HepG2 (cell line): Measurements from ENCODE around the gene SMPD2. TPM values are rescaled to one million over a fixed set of nuclear protein-coding genes. Genes with fewer than 3 reads are reported as not detected.

ENCODE experiments used
- CENPT ChIP-seq: sonication (generic); formaldehyde crosslinking; IDR thresholded peaks from 2 replicates; pipeline ENCODE4 v1.8.0; 2022; ENCODE audit warnings: low read depth, mild to moderate bottlenecking, moderate library complexity, missing genetic modification reagents
- FLYWCH1 ChIP-seq: sonication (generic); formaldehyde crosslinking; IDR thresholded peaks from 2 replicates; pipeline ENCODE4 v1.8.1; 2023; ENCODE audit warnings: mild to moderate bottlenecking, missing genetic modification reagents
- MYNN ChIP-seq: sonication (generic); formaldehyde crosslinking; IDR thresholded peaks from 2 replicates; pipeline ENCODE4 v1.4.0; 2020; ENCODE audit warnings: mild to moderate bottlenecking, low read depth, missing genetic modification reagents
- ZBTB38 ChIP-seq: sonication (generic); formaldehyde crosslinking; IDR thresholded peaks from 2 replicates; pipeline ENCODE4 v1.5.1; 2020; ENCODE audit warnings: mild to moderate bottlenecking, missing genetic modification reagents
- ZC3H13 ChIP-seq: sonication (generic); formaldehyde crosslinking; IDR thresholded peaks from 2 replicates; pipeline ENCODE4 v1.8.1; 2023; ENCODE audit warnings: mild to moderate bottlenecking, missing genetic modification reagents, moderate library complexity
- ZNF737 ChIP-seq: sonication (generic); formaldehyde crosslinking; IDR thresholded peaks from 2 replicates; pipeline ENCODE4 v1.5.0; 2020; ENCODE audit warnings: missing genetic modification reagents, mild to moderate bottlenecking, borderline replicate concordance
- ZNF839 ChIP-seq: sonication (generic); formaldehyde crosslinking; IDR thresholded peaks from 2 replicates; pipeline ENCODE4 v1.4.0; 2020; ENCODE audit warnings: missing genetic modification reagents, mild to moderate bottlenecking, borderline replicate concordance
- polyA plus RNA-seq, 8 experiments: library from polyadenylated mRNA; depleted of rRNA in 3 of 8; stranded (reverse) in 7 of 8; unstranded in 1 of 8; fragments of >200 nt; fragmentation: Illumina TruSeq in 4 of 8; extraction: Trizol in 4 of 8; gene quantifications; 2 replicates each; pipeline versions ENCODE4 v1.2.1 to v1.2.3, GENCODE V29; 2011 to 2016; ENCODE audit warnings: low read depth in 4 of 8, missing spikeins in 1 of 8, mixed read lengths in 1 of 8; ENCODE audit not compliant: insufficient read depth in 1 of 8
- total RNA-seq, 5 experiments: library from RNA; depleted of rRNA; stranded (reverse); fragments of >200 nt; fragmentation: Illumina TruSeq; extraction: Trizol; gene quantifications; 2 replicates each; pipeline ENCODE4 v1.2.3, GENCODE V29; 2016; ENCODE audit warnings: low read depth in 1 of 5
- TF ChIP-seq, protein P1 (sequence below): sonication (generic); formaldehyde crosslinking; IDR thresholded peaks from 2 replicates; pipeline ENCODE4 v1.5.0; 2020; ENCODE audit warnings: mild to moderate bottlenecking, missing genetic modification reagents, borderline replicate concordance
- TF ChIP-seq, protein P2 (sequence below): sonication (generic); formaldehyde crosslinking; IDR thresholded peaks from 2 replicates; pipeline ENCODE4 v1.5.0; 2020; ENCODE audit warnings: missing genetic modification reagents
- TF ChIP-seq, protein P3 (sequence below): sonication (generic); formaldehyde crosslinking; IDR thresholded peaks from 2 replicates; pipeline ENCODE4 v1.5.0; 2020; ENCODE audit warnings: mild to moderate bottlenecking, missing genetic modification reagents, borderline replicate concordance
- TF ChIP-seq, protein P4 (sequence below): sonication (generic); formaldehyde crosslinking; IDR thresholded peaks from 2 replicates; pipeline ENCODE4 v1.4.0; 2020; ENCODE audit warnings: low read depth, missing genetic modification reagents

Gene SMPD2
- total and polyA plus RNA-seq, 2 of the 13 experiments (the other 11 are each of a cell fraction or from before 2014, with no cell fraction given), result 5.9 to 10.6 TPM

DNA sequence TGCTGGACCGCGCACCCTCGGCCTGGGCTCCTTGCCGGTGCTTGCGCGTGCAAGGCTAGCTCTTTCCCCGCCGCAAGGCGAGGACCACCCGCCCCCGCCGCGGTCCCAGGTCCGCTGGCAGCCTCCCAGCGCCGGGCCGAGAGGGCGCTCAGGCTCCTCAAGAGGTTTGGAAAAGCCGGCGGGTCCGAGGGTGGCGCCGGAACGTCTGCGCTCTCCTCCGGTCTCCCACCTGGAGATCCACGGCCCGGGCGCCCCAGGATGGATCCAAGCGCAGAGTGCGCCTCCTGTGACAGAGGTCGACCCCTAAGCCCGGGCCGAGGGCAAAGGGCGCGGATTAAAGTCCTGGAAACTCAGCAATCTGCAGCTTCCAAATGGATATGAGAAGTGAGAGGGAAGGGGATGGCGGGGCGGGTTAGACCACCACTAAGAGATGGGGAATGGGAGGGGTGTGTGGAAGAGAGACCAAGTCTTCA, 15.6 kb downstream of the SMPD2 start (continued):
- TF ChIP-seq, protein P1, sequence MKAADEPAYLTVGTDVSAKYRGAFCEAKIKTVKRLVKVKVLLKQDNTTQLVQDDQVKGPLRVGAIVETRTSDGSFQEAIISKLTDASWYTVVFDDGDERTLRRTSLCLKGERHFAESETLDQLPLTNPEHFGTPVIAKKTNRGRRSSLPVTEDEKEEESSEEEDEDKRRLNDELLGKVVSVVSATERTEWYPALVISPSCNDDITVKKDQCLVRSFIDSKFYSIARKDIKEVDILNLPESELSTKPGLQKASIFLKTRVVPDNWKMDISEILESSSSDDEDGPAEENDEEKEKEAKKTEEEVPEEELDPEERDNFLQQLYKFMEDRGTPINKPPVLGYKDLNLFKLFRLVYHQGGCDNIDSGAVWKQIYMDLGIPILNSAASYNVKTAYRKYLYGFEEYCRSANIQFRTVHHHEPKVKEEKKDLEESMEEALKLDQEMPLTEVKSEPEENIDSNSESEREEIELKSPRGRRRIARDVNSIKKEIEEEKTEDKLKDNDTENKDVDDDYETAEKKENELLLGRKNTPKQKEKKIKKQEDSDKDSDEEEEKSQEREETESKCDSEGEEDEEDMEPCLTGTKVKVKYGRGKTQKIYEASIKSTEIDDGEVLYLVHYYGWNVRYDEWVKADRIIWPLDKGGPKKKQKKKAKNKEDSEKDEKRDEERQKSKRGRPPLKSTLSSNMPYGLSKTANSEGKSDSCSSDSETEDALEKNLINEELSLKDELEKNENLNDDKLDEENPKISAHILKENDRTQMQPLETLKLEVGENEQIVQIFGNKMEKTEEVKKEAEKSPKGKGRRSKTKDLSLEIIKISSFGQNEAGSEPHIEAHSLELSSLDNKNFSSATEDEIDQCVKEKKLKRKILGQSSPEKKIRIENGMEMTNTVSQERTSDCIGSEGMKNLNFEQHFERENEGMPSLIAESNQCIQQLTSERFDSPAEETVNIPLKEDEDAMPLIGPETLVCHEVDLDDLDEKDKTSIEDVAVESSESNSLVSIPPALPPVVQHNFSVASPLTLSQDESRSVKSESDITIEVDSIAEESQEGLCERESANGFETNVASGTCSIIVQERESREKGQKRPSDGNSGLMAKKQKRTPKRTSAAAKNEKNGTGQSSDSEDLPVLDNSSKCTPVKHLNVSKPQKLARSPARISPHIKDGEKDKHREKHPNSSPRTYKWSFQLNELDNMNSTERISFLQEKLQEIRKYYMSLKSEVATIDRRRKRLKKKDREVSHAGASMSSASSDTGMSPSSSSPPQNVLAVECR (CRISPR knock-in tag), result peak; percentile 3; the same call in 1 of the 2 replicates
- TF ChIP-seq, protein P2, sequence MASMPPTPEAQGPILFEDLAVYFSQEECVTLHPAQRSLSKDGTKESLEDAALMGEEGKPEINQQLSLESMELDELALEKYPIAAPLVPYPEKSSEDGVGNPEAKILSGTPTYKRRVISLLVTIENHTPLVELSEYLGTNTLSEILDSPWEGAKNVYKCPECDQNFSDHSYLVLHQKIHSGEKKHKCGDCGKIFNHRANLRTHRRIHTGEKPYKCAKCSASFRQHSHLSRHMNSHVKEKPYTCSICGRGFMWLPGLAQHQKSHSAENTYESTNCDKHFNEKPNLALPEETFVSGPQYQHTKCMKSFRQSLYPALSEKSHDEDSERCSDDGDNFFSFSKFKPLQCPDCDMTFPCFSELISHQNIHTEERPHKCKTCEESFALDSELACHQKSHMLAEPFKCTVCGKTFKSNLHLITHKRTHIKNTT (CRISPR knock-in tag), result no peak
- TF ChIP-seq FLYWCH1 (CRISPR knock-in tag) (no peak), ZNF839 (CRISPR knock-in tag) (no peak), MYNN (CRISPR knock-in tag) (no peak), ZNF737 (CRISPR knock-in tag) (no peak), ZC3H13 (CRISPR knock-in tag) (0 out of 2 replicates have a peak, but pooled peaks have one; percentile 49), ZBTB38 (CRISPR knock-in tag) (no peak), CENPT (no peak)
- TF ChIP-seq, protein P3, sequence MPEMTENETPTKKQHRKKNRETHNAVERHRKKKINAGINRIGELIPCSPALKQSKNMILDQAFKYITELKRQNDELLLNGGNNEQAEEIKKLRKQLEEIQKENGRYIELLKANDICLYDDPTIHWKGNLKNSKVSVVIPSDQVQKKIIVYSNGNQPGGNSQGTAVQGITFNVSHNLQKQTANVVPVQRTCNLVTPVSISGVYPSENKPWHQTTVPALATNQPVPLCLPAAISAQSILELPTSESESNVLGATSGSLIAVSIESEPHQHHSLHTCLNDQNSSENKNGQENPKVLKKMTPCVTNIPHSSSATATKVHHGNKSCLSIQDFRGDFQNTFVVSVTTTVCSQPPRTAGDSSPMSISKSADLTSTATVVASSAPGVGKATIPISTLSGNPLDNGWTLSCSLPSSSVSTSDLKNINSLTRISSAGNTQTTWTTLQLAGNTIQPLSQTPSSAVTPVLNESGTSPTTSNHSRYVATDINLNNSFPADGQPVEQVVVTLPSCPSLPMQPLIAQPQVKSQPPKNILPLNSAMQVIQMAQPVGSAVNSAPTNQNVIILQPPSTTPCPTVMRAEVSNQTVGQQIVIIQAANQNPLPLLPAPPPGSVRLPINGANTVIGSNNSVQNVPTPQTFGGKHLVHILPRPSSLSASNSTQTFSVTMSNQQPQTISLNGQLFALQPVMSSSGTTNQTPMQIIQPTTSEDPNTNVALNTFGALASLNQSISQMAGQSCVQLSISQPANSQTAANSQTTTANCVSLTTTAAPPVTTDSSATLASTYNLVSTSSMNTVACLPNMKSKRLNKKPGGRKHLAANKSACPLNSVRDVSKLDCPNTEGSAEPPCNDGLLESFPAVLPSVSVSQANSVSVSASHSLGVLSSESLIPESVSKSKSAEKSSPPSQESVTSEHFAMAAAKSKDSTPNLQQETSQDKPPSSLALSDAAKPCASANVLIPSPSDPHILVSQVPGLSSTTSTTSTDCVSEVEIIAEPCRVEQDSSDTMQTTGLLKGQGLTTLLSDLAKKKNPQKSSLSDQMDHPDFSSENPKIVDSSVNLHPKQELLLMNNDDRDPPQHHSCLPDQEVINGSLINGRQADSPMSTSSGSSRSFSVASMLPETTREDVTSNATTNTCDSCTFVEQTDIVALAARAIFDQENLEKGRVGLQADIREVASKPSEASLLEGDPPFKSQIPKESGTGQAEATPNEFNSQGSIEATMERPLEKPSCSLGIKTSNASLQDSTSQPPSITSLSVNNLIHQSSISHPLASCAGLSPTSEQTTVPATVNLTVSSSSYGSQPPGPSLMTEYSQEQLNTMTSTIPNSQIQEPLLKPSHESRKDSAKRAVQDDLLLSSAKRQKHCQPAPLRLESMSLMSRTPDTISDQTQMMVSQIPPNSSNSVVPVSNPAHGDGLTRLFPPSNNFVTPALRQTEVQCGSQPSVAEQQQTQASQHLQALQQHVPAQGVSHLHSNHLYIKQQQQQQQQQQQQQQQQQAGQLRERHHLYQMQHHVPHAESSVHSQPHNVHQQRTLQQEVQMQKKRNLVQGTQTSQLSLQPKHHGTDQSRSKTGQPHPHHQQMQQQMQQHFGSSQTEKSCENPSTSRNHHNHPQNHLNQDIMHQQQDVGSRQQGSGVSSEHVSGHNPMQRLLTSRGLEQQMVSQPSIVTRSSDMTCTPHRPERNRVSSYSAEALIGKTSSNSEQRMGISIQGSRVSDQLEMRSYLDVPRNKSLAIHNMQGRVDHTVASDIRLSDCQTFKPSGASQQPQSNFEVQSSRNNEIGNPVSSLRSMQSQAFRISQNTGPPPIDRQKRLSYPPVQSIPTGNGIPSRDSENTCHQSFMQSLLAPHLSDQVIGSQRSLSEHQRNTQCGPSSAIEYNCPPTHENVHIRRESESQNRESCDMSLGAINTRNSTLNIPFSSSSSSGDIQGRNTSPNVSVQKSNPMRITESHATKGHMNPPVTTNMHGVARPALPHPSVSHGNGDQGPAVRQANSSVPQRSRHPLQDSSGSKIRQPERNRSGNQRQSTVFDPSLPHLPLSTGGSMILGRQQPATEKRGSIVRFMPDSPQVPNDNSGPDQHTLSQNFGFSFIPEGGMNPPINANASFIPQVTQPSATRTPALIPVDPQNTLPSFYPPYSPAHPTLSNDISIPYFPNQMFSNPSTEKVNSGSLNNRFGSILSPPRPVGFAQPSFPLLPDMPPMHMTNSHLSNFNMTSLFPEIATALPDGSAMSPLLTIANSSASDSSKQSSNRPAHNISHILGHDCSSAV (CRISPR knock-in tag), result no peak
- TF ChIP-seq, protein P4, sequence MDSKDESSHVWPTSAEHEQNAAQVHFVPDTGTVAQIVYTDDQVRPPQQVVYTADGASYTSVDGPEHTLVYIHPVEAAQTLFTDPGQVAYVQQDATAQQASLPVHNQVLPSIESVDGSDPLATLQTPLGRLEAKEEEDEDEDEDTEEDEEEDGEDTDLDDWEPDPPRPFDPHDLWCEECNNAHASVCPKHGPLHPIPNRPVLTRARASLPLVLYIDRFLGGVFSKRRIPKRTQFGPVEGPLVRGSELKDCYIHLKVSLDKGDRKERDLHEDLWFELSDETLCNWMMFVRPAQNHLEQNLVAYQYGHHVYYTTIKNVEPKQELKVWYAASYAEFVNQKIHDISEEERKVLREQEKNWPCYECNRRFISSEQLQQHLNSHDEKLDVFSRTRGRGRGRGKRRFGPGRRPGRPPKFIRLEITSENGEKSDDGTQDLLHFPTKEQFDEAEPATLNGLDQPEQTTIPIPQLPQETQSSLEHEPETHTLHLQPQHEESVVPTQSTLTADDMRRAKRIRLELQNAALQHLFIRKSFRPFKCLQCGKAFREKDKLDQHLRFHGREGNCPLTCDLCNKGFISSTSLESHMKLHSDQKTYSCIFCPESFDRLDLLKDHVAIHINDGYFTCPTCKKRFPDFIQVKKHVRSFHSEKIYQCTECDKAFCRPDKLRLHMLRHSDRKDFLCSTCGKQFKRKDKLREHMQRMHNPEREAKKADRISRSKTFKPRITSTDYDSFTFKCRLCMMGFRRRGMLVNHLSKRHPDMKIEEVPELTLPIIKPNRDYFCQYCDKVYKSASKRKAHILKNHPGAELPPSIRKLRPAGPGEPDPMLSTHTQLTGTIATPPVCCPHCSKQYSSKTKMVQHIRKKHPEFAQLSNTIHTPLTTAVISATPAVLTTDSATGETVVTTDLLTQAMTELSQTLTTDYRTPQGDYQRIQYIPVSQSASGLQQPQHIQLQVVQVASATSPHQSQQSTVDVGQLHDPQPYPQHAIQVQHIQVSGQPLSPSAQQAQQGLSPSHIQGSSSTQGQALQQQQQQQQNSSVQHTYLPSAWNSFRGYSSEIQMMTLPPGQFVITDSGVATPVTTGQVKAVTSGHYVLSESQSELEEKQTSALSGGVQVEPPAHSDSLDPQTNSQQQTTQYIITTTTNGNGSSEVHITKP (CRISPR knock-in tag), result no peak
